KMS-11 (cell line): ENCODE data around the gene TBX6.

Experiments
- H2AFZ ChIP-seq: fragments of 200-600 bp; sonication (generic); 2 replicates; pipeline ENCODE4 v1.6.1; 2016; ENCODE audit warnings: antibody characterized with exemption, mixed run types, low read depth
- H3K27ac ChIP-seq: fragments of 200-600 bp; sonication (generic); 2 replicates; pipeline ENCODE4 v1.6.1; 2016; ENCODE audit warnings: mild to moderate bottlenecking, mixed run types
- H3K27me3 ChIP-seq: fragments of 200-600 bp; sonication (generic); 2 replicates; pipeline ENCODE4 v1.6.1; 2017; ENCODE audit warnings: mild to moderate bottlenecking, low read depth, mixed run types, moderate library complexity; ENCODE audit not compliant: insufficient read depth
- H3K36me3 ChIP-seq: fragments of 200-600 bp; sonication (generic); 2 replicates; pipeline ENCODE4 v1.6.1; 2017; ENCODE audit warnings: mild to moderate bottlenecking, mixed run types; ENCODE audit not compliant: insufficient read depth
- H3K4me1 ChIP-seq: fragments of 200-600 bp; sonication (generic); 2 replicates; pipeline ENCODE4 v1.6.1; 2016; ENCODE audit warnings: mild to moderate bottlenecking, low read depth, mixed run types; ENCODE audit not compliant: poor library complexity, severe bottlenecking
- H3K4me2 ChIP-seq: fragments of 200-600 bp; sonication (generic); 2 replicates; pipeline ENCODE4 v1.7.0; 2016; ENCODE audit warnings: mild to moderate bottlenecking, mixed run types
- H3K4me3 ChIP-seq: fragments of 200-600 bp; sonication (generic); IDR thresholded peaks from 2 replicates; pipeline ENCODE4 v1.6.1; 2017; ENCODE audit warnings: low read depth, low read length, mixed read lengths; ENCODE audit not compliant: insufficient read depth
- H3K79me2 ChIP-seq: fragments of 200-600 bp; sonication (generic); 2 replicates; pipeline ENCODE4 v1.6.1; 2016; ENCODE audit warnings: low read depth, mixed run types; ENCODE audit not compliant: insufficient read depth
- H3K9ac ChIP-seq: fragments of 200-600 bp; sonication (generic); 2 replicates; pipeline ENCODE4 v1.6.1; 2016; ENCODE audit warnings: mild to moderate bottlenecking, mixed run types
- H4K20me1 ChIP-seq: fragments of 200-600 bp; sonication (generic); 2 replicates; pipeline ENCODE4 v1.6.1; 2016; ENCODE audit warnings: mild to moderate bottlenecking, mixed run types; ENCODE audit not compliant: insufficient read depth
- CTCF ChIP-seq: fragments of 200-600 bp; sonication (generic); conservative IDR thresholded peaks from 2 replicates; pipeline ENCODE4 v1.6.1; 2017; ENCODE audit warnings: low read depth, mild to moderate bottlenecking, antibody characterized with exemption, low read length, moderate library complexity, mixed read lengths

Gene TBX6

DNA sequence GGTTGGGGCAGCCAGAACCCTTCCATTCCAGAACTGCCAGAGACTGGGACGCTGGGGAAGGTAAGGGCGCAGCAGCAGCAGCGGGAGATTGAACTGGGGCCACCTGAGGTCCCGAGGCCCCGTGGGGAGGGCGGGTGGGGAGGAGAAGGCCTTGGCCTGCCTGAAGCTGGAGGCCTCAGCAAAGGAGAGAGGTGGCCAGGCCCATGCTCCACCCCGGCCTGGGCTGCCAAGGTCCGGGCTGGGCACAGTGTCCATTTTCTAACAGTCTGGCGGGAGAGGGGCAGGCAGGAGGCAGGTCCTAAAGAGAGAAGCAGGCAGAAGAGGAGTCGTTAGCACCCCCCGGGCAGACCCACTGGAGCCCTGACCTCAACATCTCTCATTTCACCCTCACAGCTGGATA, 22.7 kb upstream of the TBX6 start:
- no peaks in the 10 kb centered on the region for H4K20me1 ChIP-seq
- H3K27me3 ChIP-seq: no peaks in the 10 kb centered on the region
- no peaks in the 10 kb centered on the region for H3K36me3 ChIP-seq
- no peak overlapping the region for H3K4me3 ChIP-seq
- H3K79me2 ChIP-seq: no peaks in the 10 kb centered on the region
- H3K9ac ChIP-seq: no peak overlapping the region
- no peak for TF ChIP-seq CTCF
- H3K4me2 ChIP-seq: peak overlapping the region; percentile 42
- H2AFZ ChIP-seq: no peak overlapping the region
- peak overlapping the region; percentile 26; the same call in 1 of the 2 replicates for H3K27ac ChIP-seq
- H3K4me1 ChIP-seq: peaks cover 32% of the 10 kb centered on the region

- Histone ChIP-seq H3K79me2 (no peaks in the 10 kb centered on the region), H3K27ac (no peak overlapping the region), H4K20me1 (no peaks in the 10 kb centered on the region), H2AFZ (no peak overlapping the region), H3K9ac (no peak overlapping the region), H3K4me2 (no peak overlapping the region), H3K36me3 (no peaks in the 10 kb centered on the region), H3K4me3 (no peak overlapping the region), H3K4me1 (peaks cover 32% of the 10 kb centered on the region), H3K27me3 (no peaks in the 10 kb centered on the region)
- no peak for TF ChIP-seq CTCF
Measured at GRCh38 chr16:30113711-30114333, 22.1 kb upstream of the TBX6 start.

- Histone ChIP-seq H3K27ac (no peak within 1 kb of the TSS), H3K79me2 (no peaks in the 10 kb centered on the region)
Measured at GRCh38 chr16:30113031-30113710, 21.4 kb upstream of the TBX6 start, which contains the start of gene GDPD3. Gene GDPD3 (minus strand): TSS chr16:30113537. CDS start chr16:30113478, 59 bp downstream.

DNA sequence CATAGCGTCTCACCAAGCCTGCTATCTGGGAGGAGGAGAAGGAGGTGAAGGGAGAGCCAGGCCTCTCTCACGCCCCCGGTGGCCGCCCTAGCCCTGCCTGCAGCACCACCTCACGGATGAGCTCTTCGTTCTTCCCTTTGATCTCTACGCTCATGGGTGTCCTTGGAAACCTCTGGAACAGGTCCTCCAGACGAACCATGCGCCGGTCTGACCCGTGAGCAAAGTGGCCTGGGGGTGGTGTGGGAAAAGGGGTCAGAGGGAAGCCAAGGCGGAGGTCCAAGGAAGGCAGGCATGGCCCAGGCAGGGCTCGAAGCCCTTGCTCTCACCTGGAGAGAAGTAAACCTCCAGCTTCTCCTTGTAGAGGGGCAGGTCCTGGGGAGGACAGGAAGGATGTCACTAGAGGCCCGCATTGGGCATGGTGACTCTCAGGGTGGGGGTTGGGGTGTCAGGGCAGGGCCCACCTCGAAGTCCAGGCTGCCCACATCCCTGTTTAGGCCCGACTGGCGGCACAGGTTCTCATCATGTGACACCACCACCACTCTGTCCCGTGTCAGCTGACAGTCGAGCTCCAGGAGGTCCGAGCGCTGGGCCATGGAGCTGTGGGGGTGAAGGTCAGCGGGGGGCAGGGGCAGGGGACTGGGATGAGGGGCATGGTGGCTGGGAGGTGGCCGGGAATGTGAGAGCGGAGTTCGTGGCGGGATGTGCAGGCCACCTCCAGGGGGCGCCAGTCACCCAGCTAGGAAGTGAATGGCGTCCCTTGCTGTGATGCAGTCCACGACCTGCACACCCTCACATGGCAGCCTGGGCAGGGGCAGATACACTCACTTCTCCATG, 20.7 kb upstream of the TBX6 start:
- Histone ChIP-seq H3K4me1 (peaks cover 32% of the 10 kb centered on the region), H3K4me3 (no peak overlapping the region), H3K9ac (no peak overlapping the region), H3K4me2 (no peak overlapping the region), H3K27me3 (no peaks in the 10 kb centered on the region), H3K79me2 (no peaks in the 10 kb centered on the region), H4K20me1 (no peaks in the 10 kb centered on the region), H3K36me3 (no peaks in the 10 kb centered on the region), H2AFZ (no peak overlapping the region), H3K27ac (no peak overlapping the region)
- peak; percentile 75 for TF ChIP-seq CTCF

More at GRCh38 chr16:30113031-30113710, 21.4 kb upstream of the TBX6 start, which contains the start of gene GDPD3:
- Histone ChIP-seq H3K9ac (no peak within 1 kb of the TSS), H3K4me3 (no peak within 1 kb of the TSS), H2AFZ (no peak within 1 kb of the TSS), H3K4me2 (no peak within 1 kb of the TSS), H3K36me3 (no peaks in the 10 kb centered on the region), H3K4me1 (peaks cover 32% of the 10 kb centered on the region), H4K20me1 (no peaks in the 10 kb centered on the region), H3K27me3 (no peaks in the 10 kb centered on the region)
- peak; percentile 28; the same call in 1 of the 2 replicates for TF ChIP-seq CTCF
